Central memory CD8-positive, alpha-beta T cell (primary cell): ENCODE measurements around the gene CLCA4.
"Not testable (repeated sequence)": the region's sequence is repeated elsewhere in the genome, so short reads cannot be mapped to it uniquely, and the experiment has no call there.

Source experiments
- ATAC-seq: fragments of 150-1000 bp; cut with Tn5 transposase; replicated peaks from 2 replicates; pipeline ENCODE4 v1.10.0; 2022; ENCODE audit warnings: mild to moderate bottlenecking, moderate FRiP score, moderate number of reproducible peaks; ENCODE audit not compliant: poor library complexity, severe bottlenecking; ENCODE audit errors: extremely low read depth
- DNase-seq, 2 donors: peaks; one replicate each; pipeline ENCODE4 v3.0.0; 2021; ENCODE audit warnings: low spot score in 2 of 2
- H3K27ac Mint-ChIP-seq: one replicate; pipeline ENCODE4 v1.8.0; 2022; ENCODE audit warnings: low read depth, mild to moderate bottlenecking, moderate library complexity, mixed read lengths
- H3K27me3 Mint-ChIP-seq: one replicate; pipeline ENCODE4 v1.8.0; 2022; ENCODE audit warnings: mixed read lengths
- H3K36me3 Mint-ChIP-seq: one replicate; pipeline ENCODE4 v1.8.0; 2022; ENCODE audit warnings: mild to moderate bottlenecking, moderate library complexity, mixed read lengths; ENCODE audit not compliant: insufficient read depth
- H3K4me1 Mint-ChIP-seq: one replicate; pipeline ENCODE4 v1.8.0; 2022; ENCODE audit warnings: mixed read lengths
- H3K4me3 Mint-ChIP-seq: one replicate; pipeline ENCODE4 v1.8.0; 2022; ENCODE audit warnings: mild to moderate bottlenecking, moderate library complexity, mixed read lengths
- H3K9me3 Mint-ChIP-seq: one replicate; pipeline ENCODE4 v1.8.0; 2022; ENCODE audit warnings: mixed read lengths

CLCA4 gene

GRCh38 chr1:86594284-86594770, 47.4 kb downstream of the CLCA4 start:
- Mint-ChIP-seq H3K27ac (no peak overlapping the region), H3K4me1 (no peaks in the 10 kb centered on the region), H3K9me3 (peaks cover 6% of the 10 kb centered on the region), H3K4me3 (no peak overlapping the region), H3K27me3 (peaks cover 29% of the 10 kb centered on the region), H3K36me3 (no peaks in the 10 kb centered on the region)
- ATAC-seq (no peak), DNase-seq (no peak)

DNA sequence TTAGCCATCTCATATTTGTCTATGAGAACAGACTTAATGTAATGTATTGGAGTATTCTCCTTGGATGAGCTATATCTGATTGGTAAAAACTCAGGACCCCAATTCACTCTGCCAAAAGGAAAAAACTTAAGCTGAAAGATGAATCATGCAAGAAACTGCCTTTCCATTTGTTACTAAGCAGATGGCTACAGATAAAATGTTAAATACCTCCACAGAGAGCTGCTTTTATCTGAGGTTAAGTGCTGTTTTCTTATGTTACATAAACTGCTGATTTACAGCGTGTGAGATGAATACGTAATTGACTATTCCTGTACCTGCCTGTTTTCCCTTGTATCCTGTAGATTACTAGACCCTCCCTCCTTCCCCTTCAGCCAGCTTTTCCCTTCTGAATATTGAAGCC, 49.3 kb downstream of the CLCA4 start:
- Mint-ChIP-seq H3K27ac (no peak overlapping the region), H3K36me3 (no peaks in the 10 kb centered on the region), H3K27me3 (peaks cover 17% of the 10 kb centered on the region), H3K4me1 (no peaks in the 10 kb centered on the region), H3K4me3 (no peak overlapping the region), H3K9me3 (peaks cover 6% of the 10 kb centered on the region)
- no peak for DNase-seq
- ATAC-seq: no peak

GRCh38 chr1:86596741-86597290, 49.9 kb downstream of the CLCA4 start:
- Mint-ChIP-seq H3K27me3 (peaks cover 17% of the 10 kb centered on the region), H3K9me3 (peaks cover 6% of the 10 kb centered on the region), H3K4me1 (no peaks in the 10 kb centered on the region), H3K4me3 (no peak overlapping the region), H3K27ac (no peak overlapping the region), H3K36me3 (no peaks in the 10 kb centered on the region)
- ATAC-seq (no peak), DNase-seq (no peak)

DNA sequence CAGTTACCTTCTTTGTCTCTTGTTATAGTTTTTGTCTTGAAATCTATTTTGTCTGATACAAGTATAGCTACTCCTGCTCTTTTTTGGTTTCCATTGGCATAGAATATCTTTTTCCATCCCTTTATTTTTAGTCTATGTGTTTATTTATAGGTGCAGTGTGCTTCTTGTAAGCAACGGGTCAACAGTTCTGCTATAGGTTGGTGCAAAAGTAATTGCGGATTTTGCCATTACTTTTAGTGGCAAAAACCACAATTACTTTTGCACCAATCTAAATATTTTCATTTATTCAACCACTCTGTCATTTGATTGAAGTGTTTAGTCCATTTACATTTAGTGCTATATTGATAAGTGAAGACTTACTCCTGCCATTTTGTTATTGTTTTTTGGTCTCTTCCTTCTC, 59.2 kb downstream of the CLCA4 start:
- H3K9me3 Mint-ChIP-seq, DNase-seq, H3K4me3 Mint-ChIP-seq, H3K36me3 Mint-ChIP-seq, H3K27ac Mint-ChIP-seq, H3K4me1 Mint-ChIP-seq, ATAC-seq: not testable (repeated sequence)
- peaks cover 35% of the 10 kb centered on the region for H3K27me3 Mint-ChIP-seq

GRCh38 chr1:86616433-86616832, 69.6 kb downstream of the CLCA4 start:
- Mint-ChIP-seq H3K4me1 (peaks cover 7% of the 10 kb centered on the region), H3K27me3 (peaks cover 4% of the 10 kb centered on the region), H3K27ac (peak overlapping the region; percentile 72), H3K4me3 (no peak overlapping the region), H3K36me3 (peaks cover 3% of the 10 kb centered on the region), H3K9me3 (peaks cover 8% of the 10 kb centered on the region)
- DNase-seq (no peak), ATAC-seq (no peak)

GRCh38 chr1:86616871-86617270, 70.0 kb downstream of the CLCA4 start:
- no peak for DNase-seq
- H3K27ac Mint-ChIP-seq: peak overlapping the region; percentile 72
- peaks cover 5% of the 10 kb centered on the region for H3K9me3 Mint-ChIP-seq
- ATAC-seq: peak; percentile 75
- H3K4me3 Mint-ChIP-seq: no peak overlapping the region
- peaks cover 7% of the 10 kb centered on the region for H3K4me1 Mint-ChIP-seq
- no peaks in the 10 kb centered on the region for H3K27me3 Mint-ChIP-seq
- peaks cover 3% of the 10 kb centered on the region for H3K36me3 Mint-ChIP-seq

DNA sequence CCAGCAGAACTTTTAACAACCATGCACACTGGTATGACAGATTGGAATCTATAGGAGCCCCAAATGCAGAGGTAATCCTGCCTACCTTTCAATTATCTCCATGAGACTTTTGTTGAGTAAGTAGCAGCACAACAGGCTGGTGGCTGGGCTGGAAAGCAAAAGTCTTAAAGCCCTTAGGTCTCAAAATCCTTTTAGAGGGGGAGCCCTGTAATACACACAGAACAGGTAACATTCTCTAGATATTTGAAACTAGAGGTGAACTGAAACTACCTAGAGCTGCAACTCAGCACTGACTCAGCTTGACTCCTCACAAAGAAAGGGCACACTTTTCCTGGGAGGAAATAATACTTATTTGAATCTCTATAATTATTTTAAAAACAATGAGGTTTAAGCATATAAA, 71.5 kb downstream of the CLCA4 start:
- H3K4me3 Mint-ChIP-seq: no peak overlapping the region
- H3K9me3 Mint-ChIP-seq: no peaks in the 10 kb centered on the region
- H3K4me1 Mint-ChIP-seq: peaks cover 7% of the 10 kb centered on the region
- ATAC-seq: no peak
- H3K27ac Mint-ChIP-seq: no peak overlapping the region
- DNase-seq: no peak
- no peaks in the 10 kb centered on the region for H3K27me3 Mint-ChIP-seq
- peaks cover 3% of the 10 kb centered on the region for H3K36me3 Mint-ChIP-seq

GRCh38 chr1:86619313-86619712, 72.4 kb downstream of the CLCA4 start:
- Mint-ChIP-seq H3K9me3 (no peaks in the 10 kb centered on the region), H3K4me1 (peaks cover 7% of the 10 kb centered on the region), H3K27me3 (no peaks in the 10 kb centered on the region), H3K27ac (no peak overlapping the region), H3K4me3 (no peak overlapping the region), H3K36me3 (peaks cover 3% of the 10 kb centered on the region)
- DNase-seq (no peak), ATAC-seq (no peak)

GRCh38 chr1:86621286-86621685, 74.4 kb downstream of the CLCA4 start:
- no peaks in the 10 kb centered on the region for H3K36me3 Mint-ChIP-seq
- no peak overlapping the region for H3K27ac Mint-ChIP-seq
- no peak for ATAC-seq
- no peaks in the 10 kb centered on the region for H3K9me3 Mint-ChIP-seq
- no peak for DNase-seq
- H3K4me3 Mint-ChIP-seq: no peak overlapping the region
- H3K4me1 Mint-ChIP-seq: peaks cover 7% of the 10 kb centered on the region
- H3K27me3 Mint-ChIP-seq: no peaks in the 10 kb centered on the region
